Hematopoietic multipotent progenitor cell treated with erythropoietin and hydrocortisone succinate and interleukin-3 and kit ligand, for 8 days (in vitro differentiated cells): ENCODE measurements around the gene FKBP1A.
A peak's percentile ranks its signal among the peaks of the same experiment; 100 is the strongest.
"Not testable (repeated sequence)": the region's sequence is repeated elsewhere in the genome, so short reads cannot be mapped to it uniquely, and the experiment has no call there.

ENCODE experiments used
- DNase-seq: peaks from one replicate; pipeline ENCODE4 v3.0.0-alpha.2; 2015

The FKBP1A gene

DNA sequence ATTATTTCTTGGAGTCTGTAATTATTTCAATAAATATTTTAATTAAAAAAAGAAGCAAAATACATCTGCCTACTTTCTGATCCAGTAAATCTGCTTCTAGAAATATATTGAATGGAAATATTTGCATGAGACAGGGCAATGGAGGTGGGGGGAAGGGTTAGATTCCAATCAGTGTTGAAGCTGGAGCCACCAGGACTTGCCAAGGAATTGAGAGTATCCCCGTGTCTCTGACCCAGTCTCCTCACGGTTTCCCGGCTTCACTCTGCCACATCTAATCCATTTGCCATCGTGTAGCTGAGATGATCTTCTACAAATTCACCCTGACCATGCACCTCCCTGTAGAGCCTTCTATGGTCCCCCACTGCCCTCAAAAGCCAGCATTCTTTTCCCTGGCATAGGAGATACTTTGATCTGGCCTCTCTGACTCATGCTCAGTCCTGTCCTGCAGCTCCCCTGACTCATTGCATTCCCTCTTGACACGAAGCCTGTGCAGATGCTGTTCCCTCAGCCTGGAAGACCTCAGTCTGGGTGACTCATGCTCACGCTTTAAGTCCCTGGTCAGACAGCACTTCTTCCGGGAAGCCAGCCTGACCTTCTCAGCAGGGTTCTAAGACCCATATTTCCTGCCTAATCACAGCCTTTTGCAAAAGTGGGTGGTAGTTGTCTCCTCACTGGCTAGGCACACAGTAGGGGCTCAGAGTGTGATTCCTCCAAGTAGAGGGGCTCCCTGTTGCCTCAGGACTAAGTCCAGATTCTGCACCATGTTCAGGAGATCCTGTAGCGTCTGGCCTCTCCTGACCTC lies 23.0 kb upstream of the FKBP1A start:
- DNase-seq = no peak

DNA sequence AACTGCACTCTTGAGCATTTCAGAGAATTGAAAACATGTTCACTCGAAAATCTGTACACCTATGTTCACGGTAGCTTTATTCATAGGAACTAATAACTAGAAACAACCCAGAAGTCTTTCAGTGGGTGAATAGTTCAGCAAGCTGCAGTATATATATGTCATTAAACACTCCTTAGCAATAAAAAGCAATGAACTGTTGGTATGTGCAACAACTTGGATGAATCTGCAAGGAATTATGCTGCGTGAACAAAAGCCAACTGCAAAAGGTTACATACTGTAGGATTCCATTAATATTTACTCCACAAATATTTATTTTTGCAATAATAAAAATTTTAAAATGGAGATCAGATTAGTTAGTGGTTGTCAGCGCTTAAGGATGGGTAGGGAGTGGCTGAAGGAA lies 22.1 kb upstream of the FKBP1A start:
- no peak for DNase-seq

DNA sequence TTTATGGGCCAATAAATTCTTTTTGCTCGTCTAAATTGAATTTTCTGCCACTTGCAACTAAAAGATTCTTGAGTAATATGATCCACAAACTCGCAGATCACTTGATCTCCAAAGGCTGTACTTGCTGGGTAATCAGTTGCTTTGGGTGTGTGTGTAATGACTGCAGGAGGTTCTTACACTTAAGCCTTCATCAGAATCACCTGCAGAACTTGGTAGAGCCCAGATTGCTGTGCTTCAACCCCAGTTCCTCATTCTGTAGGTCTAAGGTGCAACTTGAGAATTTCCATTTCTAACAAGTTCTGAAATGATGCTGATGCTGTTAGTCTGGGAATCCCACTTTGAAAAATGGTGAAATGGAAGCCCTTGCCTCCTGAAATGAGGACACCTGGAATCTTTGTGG lies 12.9 kb upstream of the FKBP1A start:
- DNase-seq = no peak

DNA sequence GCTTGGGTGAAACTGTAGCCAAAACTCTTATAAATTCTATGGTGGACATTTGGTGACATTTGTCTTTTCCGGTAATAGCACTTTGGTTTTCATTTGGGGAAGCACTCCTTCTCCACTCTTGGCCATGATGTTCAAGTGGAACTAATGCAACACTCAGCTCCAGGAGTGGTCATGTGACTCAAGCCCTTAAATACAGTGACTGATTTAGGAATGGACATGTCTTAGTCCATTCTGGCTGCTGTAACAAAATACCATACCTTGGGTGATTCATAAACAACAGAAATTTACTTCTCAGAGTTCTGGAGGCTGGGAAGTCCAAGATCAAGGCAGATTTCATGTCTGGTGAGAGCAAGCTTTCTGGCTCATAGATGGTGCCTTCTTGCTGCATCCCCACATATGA lies 10.8 kb upstream of the FKBP1A start:
- DNase-seq = no peak

DNA sequence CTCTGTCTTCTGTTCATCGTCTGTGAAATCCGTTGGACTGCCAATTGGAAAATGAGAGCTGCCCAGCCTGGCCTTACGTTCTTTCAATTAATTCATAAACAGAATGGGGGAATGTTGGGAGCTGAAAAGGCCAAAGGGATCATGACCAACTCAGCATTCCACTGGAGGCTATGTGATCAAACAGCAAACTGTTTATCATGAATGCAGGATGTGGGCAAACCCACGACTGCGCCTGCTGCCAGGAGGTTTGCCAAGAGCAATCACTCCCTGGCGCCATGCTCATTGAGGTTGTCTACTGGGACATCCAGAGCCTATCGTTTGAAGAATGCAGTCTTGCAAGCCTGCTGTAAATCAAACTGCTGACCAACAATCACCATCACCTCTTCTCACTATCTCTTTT lies 9.3 kb upstream of the FKBP1A start:
- DNase-seq = no peak

DNA sequence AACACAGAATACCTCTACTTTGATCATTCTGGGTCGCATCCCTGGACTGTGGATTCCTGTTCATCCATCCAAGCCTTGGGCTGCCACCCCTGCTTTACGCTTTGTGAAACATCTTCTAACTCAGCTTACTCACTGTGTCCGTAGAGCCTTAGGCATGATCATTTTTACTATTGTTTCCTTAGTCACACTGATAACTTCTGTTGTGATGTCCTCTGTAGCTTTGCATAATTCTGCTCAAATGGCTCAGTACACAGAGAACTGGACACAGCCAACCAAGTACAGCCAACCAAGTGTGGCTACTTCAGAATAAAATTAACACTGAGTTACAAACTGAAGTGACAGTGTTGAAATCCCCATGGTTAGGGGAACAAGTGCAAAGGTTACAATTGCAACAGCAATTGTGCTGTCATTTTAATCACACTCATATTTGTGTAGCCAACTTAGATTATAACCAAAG lies 8.6 kb upstream of the FKBP1A start:
- DNase-seq = no peak

DNA sequence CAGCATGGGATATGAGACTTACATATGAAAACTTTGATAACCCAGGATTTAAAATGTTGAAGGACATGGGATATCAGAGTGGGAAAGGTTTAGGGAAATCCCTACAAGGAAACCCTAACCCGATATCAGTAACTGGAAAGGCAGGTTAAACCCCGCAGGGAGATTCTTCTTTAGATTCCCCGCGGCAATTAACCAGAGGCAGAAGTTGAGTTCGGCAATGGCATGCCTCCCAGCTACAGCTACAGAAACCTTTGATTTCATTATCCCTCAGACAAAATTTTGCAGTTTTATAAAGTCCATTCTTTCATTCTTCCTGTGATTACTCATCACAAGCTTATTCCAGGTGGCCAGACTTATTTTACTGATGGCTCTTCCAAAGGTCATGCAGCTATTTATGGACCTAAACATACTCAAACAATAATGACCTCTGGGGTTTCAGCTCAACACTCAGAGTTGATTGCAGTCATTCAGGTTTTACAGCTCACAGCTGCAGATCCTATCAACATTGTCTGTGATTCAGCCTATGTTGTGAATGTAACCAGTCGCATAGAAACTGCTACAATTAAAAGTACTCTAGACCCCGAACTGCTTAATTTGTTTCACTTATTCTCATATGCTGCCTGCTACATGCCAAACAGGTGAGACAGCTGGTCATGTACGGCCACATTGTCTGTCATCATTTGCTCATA lies 7.0 kb upstream of the FKBP1A start:
- DNase-seq = not testable (repeated sequence)

DNA sequence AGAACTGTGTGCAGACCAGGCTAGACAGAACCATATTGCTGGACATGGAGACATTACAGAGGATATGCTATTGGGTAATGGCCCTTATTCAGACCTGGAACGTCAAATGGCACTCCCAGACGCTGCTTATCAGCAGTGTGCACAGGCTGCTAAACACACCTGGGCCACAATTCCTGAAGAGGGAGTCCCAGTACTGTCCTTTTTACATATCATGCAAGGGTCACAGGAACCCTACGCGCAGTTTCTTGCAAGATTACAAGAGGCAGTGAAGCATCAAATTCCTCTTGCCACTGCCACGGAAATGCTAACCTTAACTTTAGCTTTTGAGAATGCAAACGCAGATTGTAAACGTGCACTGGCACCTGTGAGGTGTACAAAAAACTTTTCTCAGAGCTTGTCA lies 5.3 kb upstream of the FKBP1A start:
- DNase-seq = not testable (repeated sequence)

DNA sequence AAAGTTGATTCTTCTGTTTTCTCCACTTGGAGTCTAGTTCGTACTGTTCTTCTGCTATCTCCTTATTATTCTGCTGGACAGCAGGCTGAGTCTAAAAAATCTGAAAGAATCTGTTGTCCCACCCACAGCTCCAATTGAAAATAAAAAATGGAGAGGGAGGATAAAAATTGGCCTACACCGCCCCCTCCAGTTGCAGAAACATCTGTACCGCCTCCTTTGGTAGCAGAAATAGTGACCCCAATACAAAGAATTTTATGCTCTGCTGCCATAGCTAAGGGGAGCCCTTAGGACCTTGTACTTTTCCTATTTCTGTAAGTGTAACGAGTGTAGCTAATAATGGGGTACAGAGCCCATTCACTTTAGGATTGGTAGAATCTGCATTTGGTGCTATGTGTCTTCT lies 4.9 kb upstream of the FKBP1A start:
- no peak for DNase-seq

DNA sequence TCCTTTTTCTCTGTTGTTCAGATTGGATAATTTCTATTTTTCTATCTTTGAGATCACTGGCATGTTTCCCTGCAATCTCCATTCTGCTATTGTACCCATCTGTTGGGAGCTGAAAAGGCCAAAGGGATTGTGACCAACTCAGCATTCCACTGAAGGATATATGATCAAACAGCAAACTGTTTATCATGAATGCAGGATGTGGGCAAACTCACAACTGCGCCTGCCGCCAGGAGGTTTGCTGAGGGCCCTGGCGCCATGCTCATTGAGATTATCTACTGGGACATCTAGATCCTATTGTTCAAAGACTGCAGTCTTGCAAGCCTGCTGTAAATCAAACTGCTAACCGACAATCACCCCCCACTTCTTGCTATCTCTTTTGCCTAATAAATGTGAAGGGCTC lies 3.8 kb upstream of the FKBP1A start:
- no peak for DNase-seq

DNA sequence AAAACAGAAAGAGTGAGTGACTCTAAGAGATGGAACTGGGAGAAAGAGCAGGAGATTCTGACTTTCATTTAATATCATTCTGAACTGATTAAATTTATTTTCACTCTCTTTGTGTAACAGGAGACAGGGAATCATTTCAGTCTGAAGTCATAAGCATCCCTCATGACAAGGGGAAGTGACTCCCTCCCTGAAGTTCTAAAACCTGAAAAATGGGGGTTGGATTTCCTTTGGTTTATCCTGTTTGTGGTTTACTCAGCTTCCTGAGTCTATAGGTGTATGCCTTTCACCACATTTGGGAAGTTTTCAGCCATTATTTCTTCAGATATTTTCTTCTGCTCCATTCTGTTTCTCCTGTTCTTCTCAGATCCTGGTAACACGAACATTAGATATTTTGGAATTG lies 3.4 kb upstream of the FKBP1A start:
- no peak for DNase-seq

DNA sequence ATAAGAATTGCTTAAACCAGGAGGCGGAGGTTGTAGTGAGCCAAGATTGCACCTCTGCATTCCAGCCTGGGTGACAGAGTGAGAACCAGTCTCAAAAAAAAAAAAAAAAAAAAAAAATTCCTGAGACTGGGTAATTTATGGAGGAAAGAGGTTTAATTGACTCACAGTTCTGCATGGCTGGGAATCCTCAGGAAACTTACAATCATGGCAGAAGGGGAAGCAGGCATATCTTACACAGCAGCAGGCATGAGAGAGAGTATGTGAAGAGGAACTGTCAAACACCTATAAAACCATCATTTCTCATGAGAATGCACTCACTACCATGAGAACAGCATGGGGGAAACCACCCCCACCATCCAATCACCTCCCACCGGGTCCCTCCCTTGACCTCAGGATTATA lies 1.8 kb upstream of the FKBP1A start:
- DNase-seq = no peak

DNA sequence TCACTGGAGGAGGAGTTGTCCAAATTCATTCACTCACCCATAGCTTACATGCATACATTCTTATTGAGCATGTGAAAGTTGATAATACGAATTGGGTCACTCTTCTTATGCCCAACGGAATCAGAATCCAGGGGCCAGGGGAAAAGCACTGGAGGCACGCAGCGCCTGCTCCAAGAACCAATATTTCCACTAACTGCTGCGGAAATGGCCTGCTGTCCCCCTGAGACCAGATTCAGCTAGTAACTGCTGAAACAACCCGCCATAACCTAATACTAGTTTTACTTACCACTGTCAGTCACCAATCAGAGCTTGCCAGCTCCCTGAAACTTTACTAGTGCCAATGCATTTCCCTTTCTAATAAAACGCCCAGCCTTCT lies 641 bp upstream of the FKBP1A start:
- DNase-seq = no peak

DNA sequence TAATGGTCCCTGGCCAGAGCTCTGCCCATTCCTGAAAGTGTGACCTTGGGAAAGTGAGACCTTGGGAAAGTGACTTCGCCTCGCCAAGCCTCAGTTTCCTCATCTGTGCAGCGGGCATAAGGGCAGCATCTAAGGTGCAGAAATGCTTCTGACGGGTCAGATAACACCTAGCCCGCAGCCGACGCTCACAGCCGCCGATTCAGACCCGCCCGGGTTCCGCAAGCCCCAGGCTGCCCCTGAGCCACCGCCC lies 486 bp downstream of the FKBP1A start:
- peak; percentile 33 for DNase-seq

DNA sequence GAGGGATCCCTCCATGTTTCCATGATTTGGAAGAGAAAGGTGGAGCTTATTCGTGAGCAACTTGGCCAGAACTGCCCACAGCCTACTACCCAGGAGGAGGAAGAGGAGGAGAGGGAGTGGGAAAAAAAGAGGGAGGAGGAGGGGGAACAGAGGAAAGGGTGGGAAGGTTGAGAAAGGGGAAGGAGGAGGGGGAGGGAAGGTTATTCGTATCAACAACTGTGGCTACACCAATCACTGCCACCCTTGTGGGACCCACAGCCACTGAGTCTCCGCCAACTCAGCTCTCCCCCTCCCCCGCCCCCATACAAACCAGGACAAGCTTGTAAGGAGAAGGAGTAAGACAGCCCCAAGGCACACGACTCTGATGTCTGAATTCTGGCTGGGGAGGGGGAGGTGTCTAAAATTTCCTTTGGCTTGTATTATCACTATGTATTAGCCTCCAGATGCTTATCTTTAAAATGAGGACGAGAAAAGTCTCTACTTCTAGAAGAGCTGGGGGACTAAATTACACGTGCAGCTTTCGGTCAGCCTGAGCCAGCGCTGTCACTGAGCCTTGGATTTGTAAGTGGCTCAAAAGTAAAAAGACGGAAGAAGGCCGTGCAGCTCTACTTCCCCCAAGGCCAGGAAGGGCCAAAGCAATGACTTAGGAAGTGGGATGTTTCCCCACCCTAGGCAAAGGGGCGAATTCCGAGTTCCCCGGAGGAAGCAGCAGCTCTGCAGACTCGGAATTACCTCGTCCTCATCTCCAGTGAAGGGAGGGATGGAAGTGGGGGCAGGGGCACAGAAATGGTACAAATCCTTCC lies 1.0 kb downstream of the FKBP1A start:
- peak; percentile 25 for DNase-seq

DNA sequence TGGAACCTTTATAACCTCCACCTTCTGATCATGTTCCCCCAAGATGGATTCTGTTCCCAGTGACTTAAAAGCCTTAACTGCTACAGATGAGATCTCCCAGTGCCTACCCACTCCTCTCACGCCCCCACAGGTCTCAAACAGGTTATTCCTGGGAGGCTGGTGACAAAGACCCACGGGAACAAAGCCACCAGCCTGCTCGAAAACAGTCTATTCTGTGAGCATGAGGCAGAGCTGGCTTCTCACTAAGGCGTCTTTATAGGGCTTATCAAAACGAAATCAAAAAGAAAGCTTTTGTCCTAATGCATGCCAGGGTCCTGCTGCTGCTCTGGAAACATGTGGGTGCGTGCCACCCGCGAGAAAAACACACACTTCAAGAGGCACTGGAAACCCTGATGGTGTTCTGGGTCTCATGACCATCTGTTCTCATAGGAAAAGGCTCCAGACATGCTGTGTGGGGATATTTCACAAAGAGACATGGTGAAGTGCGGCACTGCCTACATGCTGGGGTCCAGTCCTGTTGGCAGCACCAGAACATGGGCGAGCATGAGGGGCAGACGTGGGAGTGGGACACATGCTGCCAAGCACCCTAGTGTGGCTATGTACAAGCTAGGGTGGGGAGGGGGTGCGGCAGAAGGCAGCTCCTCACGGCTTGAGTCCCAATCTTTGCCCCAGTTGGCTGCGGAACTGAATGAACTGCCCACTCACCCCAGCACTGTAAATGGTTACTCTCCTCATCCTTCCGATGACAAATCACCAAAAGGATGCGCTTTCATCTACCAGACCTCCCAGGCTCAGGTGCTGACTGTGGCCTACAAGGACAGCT lies 2.1 kb downstream of the FKBP1A start:
- DNase-seq = no peak

DNA sequence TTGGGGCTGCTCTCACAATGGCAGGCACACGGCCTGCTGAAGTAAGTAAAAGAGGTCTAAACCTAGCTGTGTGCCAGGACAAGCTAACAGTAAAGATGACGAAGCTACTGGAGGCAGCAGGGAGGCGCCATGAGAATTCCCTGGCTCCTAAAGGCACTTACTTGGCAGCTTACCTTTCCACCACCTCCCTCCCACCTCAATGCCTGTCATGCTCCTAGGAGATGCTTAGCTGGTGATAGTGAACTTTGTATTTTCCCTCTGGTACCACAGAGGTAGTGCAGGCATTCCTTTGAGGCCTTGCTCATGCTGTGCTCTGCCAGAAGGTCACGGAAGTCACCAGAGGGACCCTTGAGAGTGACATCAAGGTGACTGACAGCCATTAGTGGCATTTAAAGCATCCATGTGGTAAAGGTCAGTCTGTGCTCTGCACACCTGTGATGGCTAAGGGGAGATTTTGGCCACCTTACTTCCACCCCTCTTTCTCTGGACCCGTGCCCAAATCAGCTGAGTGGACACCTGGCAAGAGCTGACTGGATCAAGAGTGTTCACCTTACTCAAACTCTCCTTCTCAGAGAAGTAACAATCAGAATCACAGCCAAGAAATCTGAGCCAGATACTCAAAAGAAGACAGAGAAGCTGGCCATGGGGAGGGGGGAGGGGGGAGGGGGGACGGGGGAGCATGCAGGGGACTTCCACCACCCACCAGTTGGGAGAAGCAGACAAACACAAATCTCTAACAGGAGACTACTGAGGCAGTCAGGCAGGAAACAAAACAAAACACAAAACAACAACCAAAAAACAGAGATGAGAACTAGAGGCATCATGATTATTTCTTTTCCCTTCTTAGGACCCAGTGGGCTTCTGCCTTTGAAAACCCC lies 2.9 kb downstream of the FKBP1A start:
- DNase-seq = no peak

DNA sequence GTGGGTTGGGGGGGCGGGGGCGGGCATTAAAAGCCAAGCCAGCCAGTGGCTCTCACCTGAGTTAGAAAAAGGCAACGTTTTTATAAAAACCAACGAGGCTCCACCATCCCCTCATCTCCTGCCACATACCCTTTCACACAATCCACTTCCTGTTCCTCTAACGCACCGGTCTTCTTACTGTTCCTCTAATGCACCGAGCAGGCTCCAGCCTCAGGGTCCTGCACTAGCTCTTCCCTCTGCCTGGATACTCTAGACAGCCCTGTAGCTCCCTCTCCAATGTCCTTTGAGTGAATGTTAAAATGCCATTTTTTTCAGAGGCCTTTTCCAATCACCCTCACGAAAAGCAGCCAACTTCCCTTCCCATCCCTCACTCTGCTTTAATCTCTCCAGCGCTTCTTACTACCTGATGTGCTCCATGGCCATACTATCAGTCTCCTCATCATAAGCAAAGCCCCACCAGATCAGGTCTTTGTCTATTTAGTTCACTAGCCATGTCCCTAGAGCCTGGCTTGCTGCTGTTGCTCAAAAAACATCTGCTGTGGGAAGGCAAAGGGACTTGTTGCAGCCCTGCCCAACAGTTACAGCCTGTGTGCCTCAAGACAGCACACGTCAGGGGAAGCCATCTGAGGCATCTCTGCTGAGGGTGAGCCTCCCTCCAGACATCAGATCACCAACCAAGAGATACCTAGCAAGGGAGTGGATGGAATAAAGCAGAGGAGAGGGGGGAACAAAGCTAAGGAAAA lies 3.9 kb downstream of the FKBP1A start:
- DNase-seq = peak; percentile 11

DNA sequence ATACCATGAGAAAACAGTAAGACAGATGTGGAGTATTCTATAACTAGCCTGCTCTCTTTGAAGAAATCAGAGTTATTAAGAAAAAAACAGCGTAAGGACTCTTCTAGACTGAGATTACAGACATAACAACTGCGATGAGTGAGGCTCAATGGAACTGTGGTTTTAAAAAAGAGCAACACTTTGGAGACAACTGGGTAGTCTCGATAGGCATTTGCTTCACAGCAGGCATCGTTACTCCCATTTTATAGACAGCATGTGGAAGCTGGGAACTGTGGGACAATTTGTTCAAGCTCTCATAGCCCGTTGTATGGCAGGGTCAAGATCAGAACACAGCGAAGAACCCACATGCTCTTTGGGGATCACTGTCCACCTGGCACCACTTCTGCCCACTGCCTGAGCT lies 4.6 kb downstream of the FKBP1A start:
- DNase-seq = no peak

DNA sequence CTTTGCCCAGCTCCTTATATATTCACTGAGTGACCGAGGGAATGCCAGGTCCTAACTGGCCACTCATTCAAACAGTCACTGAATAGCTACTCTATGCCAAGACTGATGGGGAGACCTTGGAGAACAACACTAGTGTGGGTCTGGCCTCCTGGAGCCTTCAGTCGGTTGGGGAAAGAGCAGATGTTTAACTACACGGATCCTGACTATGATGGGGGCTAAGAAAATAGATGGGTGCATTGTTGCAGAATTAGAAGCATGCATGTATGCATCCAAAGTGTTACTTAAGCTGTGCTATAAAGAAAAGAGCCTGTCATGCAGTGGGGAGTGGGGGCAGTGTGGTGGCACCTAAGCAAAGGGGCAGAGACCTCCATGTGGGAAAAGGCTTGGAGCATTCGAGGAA lies 6.5 kb downstream of the FKBP1A start:
- no peak for DNase-seq

DNA sequence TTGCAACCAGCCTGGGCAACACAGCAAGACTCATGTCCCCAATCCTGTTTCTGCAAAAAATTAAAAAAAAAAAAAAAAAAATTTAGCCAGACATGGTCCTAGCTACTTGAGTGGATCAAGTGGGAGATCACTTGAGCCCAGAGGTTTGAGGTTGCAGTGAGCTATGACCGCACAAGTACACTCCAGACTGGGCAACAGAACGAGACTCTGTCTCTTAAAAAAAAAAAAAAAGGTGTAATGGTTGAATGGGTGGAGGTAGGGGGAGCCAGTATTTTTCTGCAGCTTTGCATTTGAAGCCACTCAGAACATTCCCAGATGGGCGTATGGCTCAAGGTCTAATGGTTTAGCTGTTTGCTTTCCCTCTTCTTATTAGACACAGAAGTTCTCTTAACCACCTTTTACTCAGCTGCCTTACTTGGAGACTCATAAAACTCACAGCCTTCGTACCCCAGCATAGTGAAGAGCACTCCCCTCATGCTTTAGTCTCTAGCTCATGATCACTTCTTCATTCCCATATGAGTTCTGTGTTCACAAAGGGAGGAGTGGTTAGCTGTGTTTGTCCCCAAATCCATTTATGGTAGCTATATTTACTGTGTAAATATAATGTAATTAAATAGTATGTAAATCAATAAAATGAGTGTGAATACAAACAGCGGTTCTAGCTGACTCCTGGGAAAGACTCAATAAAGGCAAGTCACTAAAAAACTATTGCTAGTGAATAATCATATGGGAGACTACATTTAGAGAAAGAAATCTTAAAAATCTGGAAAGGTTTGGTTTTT lies 9.0 kb downstream of the FKBP1A start:
- DNase-seq = no peak
